NCI-H524 (cell line): ENCODE data around the gene CAB39L.
"Not testable (repeated sequence)": the region's sequence is repeated elsewhere in the genome, so short reads cannot be mapped to it uniquely, and the experiment has no call there.

Experiments
- DNase-seq, 2 experiments: peaks; one replicate each; lab custom pipeline; 2025; lab: John Stamatoyannopoulos, UW

Gene CAB39L

GRCh38 chr13:49310251-49310650, 133.6 kb downstream of the CAB39L start:
- no peak for DNase-seq

GRCh38 chr13:49308921-49309408, 134.9 kb downstream of the CAB39L start:
- DNase-seq: no peak

DNA sequence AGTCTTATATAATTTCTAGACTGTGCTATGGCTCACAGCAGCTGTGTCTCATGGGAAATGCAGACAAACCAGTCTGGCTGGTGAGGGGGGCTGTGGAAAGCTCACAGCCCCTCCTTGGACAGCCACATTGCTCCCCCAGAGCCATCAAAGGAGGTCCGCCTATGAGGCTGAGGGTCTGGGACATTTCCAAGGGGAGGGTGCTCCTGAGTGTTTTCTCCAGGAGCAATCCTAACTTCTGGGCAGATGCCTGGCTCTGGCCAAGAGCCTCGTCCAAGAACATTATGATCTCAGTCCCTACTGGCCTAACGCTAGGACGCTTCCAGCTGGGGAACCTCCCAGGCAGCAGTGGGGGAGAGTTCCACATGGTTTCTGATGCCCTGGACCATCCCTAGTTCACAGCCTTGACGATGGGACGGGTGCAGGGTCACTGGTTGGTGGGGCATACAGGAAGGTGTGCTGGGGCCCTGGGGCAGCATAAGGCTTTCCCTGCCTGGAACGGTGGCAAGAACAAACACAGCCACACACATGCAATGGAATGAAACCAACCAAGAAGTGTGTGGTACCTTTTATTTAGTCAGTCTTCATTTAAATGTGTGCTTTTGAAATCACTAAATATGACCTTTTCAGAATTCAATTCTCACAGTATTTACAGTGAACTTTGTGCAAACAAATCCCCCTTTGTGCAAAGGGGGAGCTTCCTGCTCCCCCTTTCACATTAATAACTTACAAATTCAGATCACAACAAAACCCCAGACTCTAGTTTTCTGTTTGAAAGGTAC, 135.6 kb downstream of the CAB39L start:
- DNase-seq: no peak

- DNase-seq: no peak
Observed at GRCh38 chr13:49307365-49307764, 136.5 kb downstream of the CAB39L start.

DNA sequence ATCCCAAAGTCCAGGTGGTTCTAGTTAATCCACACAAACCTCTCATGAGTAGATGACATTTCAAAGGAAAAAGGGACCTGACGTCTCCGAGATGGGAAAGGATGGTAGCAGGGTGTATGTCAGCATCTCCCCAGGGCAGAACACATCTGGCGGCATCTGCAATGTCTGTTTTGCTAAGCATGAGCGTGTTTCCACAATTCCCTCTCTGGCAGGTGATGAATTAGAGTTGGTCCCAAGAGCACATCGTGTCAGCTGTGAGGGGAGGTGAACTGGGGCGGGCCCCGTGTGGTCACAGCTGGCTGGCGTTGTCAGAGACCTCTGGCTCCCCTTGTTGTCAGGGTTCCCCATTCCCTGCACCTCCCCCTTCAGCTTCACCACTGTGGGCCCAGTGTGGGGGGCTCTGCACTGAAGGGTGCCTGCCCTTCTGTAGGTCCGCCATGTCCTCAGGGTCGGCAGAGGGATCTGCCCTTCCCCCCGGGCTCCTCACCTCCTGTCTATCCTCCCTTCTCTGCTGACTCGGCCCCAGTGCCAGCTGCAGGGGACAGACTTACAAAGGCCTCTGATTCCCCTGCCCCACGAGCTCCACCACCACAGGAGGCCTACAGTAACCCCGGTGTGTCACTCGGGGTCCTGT, 138.0 kb downstream of the CAB39L start:
- no peak for DNase-seq

- peak; percentile 39 to 85 for DNase-seq
Observed at GRCh38 chr13:49304763-49305700, 138.8 kb downstream of the CAB39L start.

DNA sequence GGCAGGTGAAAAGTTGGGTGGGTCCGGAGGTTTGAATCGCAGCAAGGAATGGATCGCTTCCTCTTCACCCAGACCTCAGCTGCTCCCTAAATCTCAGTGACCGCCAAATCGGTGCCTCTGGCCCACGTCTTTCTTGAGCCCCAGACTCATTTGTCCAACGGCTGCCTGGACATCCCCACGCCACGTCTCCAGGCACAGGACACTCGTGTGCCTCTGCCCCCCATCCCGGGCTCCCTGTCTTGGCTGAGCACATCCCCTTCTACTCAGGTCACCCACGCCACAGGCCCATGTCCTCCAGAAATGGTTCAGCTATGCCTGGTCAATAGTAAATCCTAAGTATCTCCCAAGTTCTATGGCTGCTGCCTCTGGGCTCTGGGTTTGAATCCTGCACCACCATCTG, 139.5 kb downstream of the CAB39L start:
- DNase-seq: no peak

DNA sequence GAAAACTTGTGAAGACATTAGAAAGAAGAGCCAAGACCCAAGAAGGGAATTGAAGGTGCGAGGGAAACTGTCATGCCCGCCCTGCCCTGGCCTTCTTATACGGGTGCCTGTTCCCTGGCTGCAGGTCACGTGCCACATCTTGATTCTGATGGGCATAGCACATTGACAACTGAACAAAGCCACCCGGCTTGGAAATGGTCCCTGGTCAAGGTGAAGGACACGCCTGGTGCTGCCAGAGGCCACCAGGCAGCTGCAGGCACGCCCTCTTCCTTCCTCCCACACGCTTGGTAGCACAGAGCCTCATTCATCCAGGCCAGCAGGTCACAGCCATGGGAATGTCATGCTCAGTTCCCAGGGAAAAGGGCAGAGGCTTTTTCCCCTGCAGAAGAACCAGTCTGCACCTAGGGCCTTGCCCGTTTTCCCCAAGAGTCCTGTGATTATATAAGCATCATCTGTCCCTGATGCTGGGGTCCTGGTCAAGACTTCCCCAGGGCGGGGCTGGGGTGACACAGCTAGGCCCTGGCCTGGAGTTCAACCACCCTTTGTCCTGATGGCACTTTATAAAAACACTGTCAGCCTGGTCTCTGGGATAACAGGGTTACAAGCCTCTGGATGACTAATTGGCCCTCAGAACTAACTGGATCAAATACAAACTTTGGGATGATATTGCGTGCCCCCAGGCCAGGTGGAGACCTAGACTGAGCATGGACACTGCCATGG, 140.2 kb downstream of the CAB39L start:
- DNase-seq: no peak

DNA sequence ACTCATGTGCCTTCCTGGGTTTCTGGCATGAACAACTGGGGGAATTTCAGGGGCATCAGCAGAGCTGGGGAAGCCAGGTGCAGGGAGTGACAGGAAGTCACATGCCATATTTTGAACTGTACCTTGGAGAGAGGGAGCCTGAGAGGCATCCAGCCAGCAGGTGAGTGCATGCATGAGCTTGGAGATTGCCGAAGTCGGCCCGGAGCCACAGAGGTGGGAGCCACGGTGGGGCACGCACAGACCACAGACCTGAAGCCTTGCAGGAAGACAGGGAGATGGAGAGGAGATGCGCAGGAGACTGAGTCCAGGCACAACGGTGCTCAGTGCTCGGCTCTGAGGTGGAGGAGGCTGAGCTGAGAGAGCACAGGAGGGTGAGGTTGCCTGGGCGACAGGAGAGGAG, 141.0 kb downstream of the CAB39L start:
- no peak for DNase-seq

GRCh38 chr13:49302222-49302621, 141.6 kb downstream of the CAB39L start:
- no peak for DNase-seq

DNA sequence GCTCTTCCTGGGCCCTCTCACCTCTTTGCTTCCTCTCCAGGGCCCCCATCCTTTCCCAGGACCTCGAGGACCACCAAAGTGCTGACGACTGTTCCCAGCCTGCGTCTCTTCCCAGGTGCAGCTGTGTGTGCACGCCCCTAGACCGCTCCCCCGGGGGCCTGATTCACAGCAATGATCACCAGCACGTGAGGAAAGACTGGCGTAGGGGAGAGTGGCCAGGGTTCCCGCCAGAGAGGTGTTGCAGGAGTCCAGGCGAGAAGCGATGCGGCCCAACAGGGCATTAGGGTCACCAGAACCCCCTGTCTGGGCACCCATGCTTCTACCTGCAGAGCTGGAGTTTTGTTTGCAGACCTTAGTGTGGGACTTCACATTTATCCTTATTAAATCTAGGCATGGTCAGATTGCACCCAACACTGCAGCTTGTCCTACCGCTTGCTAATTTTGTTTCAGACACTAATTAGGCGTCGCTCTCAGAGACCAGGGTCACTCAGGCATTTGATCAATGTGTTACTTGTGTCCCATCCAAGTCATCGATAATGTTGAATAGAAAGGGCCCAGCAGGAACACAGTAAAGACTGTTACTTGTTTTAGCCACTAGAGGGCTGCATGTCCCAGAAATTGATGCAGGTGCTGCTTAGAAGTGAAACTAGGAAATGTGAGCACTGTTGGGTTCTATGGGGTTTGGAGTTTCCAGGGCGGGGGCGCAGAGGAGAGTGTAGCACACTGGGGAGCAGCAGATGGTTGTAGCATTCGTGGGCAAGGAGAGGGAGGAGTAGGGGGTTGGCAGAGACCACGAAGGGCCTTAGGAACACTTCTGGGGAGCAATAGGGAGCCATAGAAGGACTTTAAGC, 142.9 kb downstream of the CAB39L start:
- DNase-seq: peak; percentile 60 to 85

- DNase-seq: no peak
Observed at GRCh38 chr13:49300276-49300675, 143.6 kb downstream of the CAB39L start.

- DNase-seq: no peak
Observed at GRCh38 chr13:49298903-49299605, 144.8 kb downstream of the CAB39L start.

DNA sequence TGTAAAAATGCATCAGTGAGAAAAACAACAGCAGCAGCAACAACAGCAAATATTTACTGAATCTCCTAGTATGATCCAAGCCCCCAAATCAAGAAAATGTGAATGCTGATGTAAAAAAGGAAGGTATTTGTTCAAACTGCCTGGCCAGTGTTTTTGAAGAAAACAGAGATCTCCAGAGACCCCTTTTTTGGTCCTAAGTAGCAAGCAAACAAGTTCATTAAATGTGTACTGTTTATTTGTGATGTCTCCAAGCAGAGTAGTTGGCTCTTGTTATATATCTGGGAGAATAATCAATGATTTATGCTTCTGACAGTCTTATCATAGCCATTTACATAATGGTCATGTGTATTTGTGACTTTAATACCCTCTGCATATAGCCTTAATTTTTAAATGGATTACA, 145.4 kb downstream of the CAB39L start:
- DNase-seq: no peak

- DNase-seq: no peak
Observed at GRCh38 chr13:49297338-49297737, 146.5 kb downstream of the CAB39L start.

DNA sequence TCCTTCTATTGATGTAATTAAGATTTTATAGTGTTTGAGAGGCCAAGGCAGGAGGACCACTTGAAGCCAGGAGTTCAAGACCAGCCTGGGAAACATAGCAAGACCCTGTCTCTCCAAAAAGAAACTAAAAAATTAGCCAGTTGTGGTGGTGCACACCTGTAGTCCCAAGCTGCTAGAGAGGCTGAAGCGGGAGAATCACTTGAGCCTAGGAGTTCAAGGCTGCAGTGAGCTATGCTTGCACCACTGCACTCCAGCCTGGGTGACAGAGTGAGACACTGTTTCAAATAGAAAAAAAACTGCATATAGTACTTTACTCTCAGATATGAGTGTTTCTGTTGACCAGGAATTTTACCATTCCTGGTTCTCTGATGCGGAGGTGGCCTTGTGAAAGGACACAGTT, 147.2 kb downstream of the CAB39L start:
- no peak for DNase-seq

DNA sequence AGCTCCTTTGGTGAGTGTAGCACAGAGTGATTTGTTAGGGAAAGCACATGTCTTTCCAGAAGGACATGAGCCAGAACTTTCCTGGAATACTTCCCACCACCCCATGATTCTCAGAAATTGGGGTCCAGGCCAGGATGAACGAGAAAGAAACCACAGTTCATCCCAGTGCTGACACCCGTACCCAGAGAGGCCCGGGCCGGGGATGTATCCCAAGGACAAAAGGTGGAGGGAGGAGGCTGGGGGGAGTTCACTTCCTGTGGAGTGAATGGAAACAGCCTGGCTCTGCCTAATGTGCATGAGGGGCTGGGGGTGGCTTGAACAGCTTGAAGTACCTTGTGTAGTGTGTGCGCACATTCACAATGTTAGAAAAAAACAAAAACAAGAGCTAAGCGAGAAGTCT, 148.6 kb downstream of the CAB39L start:
- DNase-seq: no peak

- not testable (repeated sequence) for DNase-seq
Observed at GRCh38 chr13:49294723-49295122, 149.1 kb downstream of the CAB39L start.

- DNase-seq: no peak
Observed at GRCh38 chr13:49292742-49293486, 150.9 kb downstream of the CAB39L start.
